ENCODE data around the gene TPI1. TPM values are rescaled to one million over a fixed set of nuclear protein-coding genes. Genes with fewer than 3 reads are reported as not detected.

Gene TPI1
- total and polyA plus RNA-seq, 2 donors (not counting 3 experiments of a cell fraction or from before 2014, with no cell fraction given), result 643 to 1,816 TPM

DNA sequence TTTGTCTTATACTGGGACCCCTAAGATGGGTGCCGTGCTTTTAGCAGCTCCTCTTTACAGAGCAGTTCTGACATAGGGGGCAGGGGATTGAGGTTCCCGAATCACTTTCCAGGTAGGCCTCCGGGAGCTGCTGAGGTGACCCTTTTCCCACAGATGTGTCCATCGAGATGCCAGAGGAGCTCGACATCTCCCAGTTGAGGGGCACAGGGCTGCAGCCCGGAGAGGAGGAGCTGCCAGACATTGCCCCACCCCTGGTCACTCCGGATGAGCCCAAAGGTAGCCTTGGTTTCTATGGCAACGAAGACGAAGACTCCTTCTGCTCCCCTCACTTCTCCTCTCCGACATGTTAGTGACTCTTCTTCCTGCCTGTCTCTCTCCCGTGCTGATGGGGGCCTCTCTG, 4.3 kb upstream of the TPI1 start:
- H3K4me3 ChIP-seq (replicated peaks in 1 of 3; ENCODE audit: insufficient read depth in 1 of 3, low read depth in 1 of 3, low read length in 3 of 3), result no peak overlapping the region
- H3K79me2 ChIP-seq (ENCODE audit: control insufficient read depth, insufficient read depth, low read length), result peaks cover 6% of the 10 kb centered on the region
- peaks cover 5% of the 10 kb centered on the region for H3K4me1 ChIP-seq (ENCODE audit: control insufficient read depth, extremely low read depth, insufficient read depth, low read length)
- FAIRE-seq (no peak), DNase-seq (ENCODE audit: low read depth, low spot score) (no peak)
- H4K20me1 ChIP-seq (replicated peaks; ENCODE audit: control insufficient read depth, extremely low read depth, insufficient read depth, low read length), result no peaks in the 10 kb centered on the region
- no peak overlapping the region for H3K9ac ChIP-seq (replicated peaks; ENCODE audit: extremely low read depth, insufficient read depth, low read length)
- H3K9me1 ChIP-seq (replicated peaks; ENCODE audit: control insufficient read depth, extremely low read depth, insufficient read depth, low read length), result no peaks in the 10 kb centered on the region
- no peaks in the 10 kb centered on the region for H3K27me3 ChIP-seq (ENCODE audit: control insufficient read depth in 2 of 2, insufficient read depth in 2 of 2, low read length in 2 of 2)
- ChIA-PET CTCF (no interaction called here), POLR2A (no interaction called here)
- no peak for TF ChIP-seq POLR2AphosphoS5 (IDR thresholded peaks at IDR 0.05; ENCODE audit: insufficient read depth, low read depth, low read length)
- TF ChIP-seq MYC (IDR thresholded peaks at IDR 0.05; ENCODE audit: low read depth, low read length), result no peak
- no peak for TF ChIP-seq POLR2A (IDR thresholded peaks at IDR 0.05; ENCODE audit: low read depth, low read length)
- no peak for TF ChIP-seq FOS (IDR thresholded peaks at IDR 0.05; ENCODE audit: borderline replicate concordance, insufficient read depth, low read length)
- no peak for TF ChIP-seq EZH2 (IDR thresholded peaks at IDR 0.05; ENCODE audit: borderline replicate concordance, low read depth, low read length, severe bottlenecking)
- TF ChIP-seq, protein P1, sequence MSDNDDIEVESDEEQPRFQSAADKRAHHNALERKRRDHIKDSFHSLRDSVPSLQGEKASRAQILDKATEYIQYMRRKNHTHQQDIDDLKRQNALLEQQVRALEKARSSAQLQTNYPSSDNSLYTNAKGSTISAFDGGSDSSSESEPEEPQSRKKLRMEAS (IDR thresholded peaks at IDR 0.05; ENCODE audit: insufficient read depth, insufficient read length), result no peak
- no peak for TF ChIP-seq CTCF (IDR thresholded peaks at IDR 0.05; ENCODE audit: extremely low read depth in 1 of 2, insufficient read depth in 1 of 2, low read depth in 1 of 2, low read length in 2 of 2)
- TF ChIP-seq JUN (IDR thresholded peaks at IDR 0.05; ENCODE audit: borderline replicate concordance, insufficient read depth, insufficient read length, low read depth), result no peak
- TF ChIP-seq GATA2 (IDR thresholded peaks at IDR 0.05; ENCODE audit: insufficient read depth, insufficient read length, low read depth, low read length), result no peak
- peaks cover 9 to 53% of the 10 kb centered on the region in 2 experiments for H3K36me3 ChIP-seq (ENCODE audit: control insufficient read depth in 2 of 2, extremely low read depth in 1 of 2, insufficient read depth in 2 of 2, low read length in 2 of 2)
- H3K27ac ChIP-seq (ENCODE audit: insufficient read depth, low read depth, low read length), result no peak overlapping the region
- no TSS peak for BruUV-seq (replicated peaks)
- H3K4me2 ChIP-seq (ENCODE audit: insufficient read depth, low read length), result no peak overlapping the region
- dilution Hi-C loops (cut with MboI; ENCODE audit: extremely low pct_ligation_motif_present, low sequenced_read_pairs), result no loop called here
- H3K9me3 ChIP-seq (replicated peaks; ENCODE audit: control insufficient read depth, insufficient read depth, low read length), result no peaks in the 10 kb centered on the region
- H2AFZ ChIP-seq (ENCODE audit: low read depth, low read length), result no peak overlapping the region
- intact Hi-C loops (cut with micrococcal nuclease), result no loop called here
